GM12872 (cell line): ENCODE results near the gene PACRG.

ENCODE experiments used
- CTCF ChIP-seq: IDR thresholded peaks from 3 replicates; pipeline ENCODE4 v1.5.1; 2011; ENCODE audit warnings: low read depth, mild to moderate bottlenecking, low read length, moderate library complexity; ENCODE audit not compliant: insufficient read depth

Gene PACRG

DNA sequence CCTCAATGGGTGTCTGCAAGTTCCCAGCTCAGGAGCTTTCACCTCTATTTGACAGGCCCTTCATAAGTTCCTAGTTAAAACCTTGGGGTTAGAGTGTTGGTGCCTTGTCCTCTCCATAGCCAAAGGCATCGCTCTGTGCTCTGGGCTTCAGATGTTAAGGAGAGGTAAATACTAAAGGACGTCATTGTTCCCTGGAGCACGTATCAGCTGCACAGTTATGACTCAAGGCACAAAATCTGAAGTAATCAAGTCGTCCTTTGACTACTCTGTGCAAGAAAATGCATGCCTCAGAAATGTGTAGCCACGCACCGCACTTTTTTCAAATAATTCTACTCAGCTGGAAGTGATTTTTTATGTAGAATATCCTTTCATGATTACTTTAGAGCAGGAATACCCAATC is 446.0 kb downstream of the PACRG start:
- no peak for TF ChIP-seq CTCF

- no peak for TF ChIP-seq CTCF
These were observed 447.5 kb downstream of the PACRG start for GRCh38 chr6:163175301-163175700.

GRCh38 chr6:163176097-163176496 is 448.3 kb downstream of the PACRG start:
- no peak for TF ChIP-seq CTCF

DNA sequence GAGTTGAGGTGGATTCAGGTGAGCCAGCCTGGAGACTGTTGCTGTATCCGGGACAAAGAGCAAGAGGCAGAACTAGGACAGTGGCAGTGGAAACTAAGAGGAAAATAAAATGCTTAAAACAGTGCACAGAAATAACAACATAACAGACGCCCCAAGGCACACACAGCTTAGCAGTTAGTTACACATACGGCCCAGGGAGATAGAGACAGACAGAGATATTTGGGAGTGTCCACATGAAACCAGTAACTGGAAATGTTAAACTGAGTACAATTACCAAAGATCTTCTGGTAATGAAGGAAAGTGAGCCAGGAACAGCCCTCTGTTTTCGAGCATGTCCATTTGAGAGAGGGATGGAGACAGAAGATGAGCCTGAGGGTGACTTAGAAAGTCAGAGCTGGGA is 449.2 kb downstream of the PACRG start:
- no peak for TF ChIP-seq CTCF

GRCh38 chr6:163177892-163178420 is 450.2 kb downstream of the PACRG start:
- TF ChIP-seq CTCF: no peak

GRCh38 chr6:163179061-163179460 is 451.3 kb downstream of the PACRG start:
- TF ChIP-seq CTCF: no peak

- no peak for TF ChIP-seq CTCF
These were observed 451.9 kb downstream of the PACRG start for GRCh38 chr6:163179721-163180120.
